Measurements from ENCODE around the gene PPP6R1.

DNA sequence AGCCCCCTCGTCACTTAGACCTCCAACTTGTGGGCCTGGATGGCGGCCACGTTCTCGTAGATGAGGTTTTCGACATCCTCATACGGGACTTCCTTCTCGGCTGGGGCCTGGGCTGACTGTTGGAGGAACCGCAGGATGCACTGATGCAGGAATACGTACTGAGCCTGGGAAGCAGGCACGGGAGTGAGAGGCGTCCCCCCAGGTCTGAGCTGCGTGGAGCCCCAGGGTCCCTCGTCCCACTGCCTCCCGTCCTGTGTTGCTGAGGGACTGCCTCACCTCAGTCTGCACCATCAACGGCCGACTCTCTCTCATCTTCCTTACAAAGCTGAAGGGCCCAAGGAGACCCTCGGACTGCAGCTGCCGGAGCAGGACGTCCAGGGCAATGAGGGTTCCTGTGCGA, 77.1 kb downstream of the PPP6R1 start:
- TF ChIP-seq, protein P1, sequence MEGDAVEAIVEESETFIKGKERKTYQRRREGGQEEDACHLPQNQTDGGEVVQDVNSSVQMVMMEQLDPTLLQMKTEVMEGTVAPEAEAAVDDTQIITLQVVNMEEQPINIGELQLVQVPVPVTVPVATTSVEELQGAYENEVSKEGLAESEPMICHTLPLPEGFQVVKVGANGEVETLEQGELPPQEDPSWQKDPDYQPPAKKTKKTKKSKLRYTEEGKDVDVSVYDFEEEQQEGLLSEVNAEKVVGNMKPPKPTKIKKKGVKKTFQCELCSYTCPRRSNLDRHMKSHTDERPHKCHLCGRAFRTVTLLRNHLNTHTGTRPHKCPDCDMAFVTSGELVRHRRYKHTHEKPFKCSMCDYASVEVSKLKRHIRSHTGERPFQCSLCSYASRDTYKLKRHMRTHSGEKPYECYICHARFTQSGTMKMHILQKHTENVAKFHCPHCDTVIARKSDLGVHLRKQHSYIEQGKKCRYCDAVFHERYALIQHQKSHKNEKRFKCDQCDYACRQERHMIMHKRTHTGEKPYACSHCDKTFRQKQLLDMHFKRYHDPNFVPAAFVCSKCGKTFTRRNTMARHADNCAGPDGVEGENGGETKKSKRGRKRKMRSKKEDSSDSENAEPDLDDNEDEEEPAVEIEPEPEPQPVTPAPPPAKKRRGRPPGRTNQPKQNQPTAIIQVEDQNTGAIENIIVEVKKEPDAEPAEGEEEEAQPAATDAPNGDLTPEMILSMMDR (IDR thresholded peaks at IDR 0.05): no peak
- no peak for TF ChIP-seq POLR2A (IDR thresholded peaks at IDR 0.05)
